NCI-H146 treated with DMSO at 0.1 percent for 48 hours (cell line): ENCODE measurements around the gene AP4S1.
"Not testable (repeated sequence)": the region's sequence is repeated elsewhere in the genome, so short reads cannot be mapped to it uniquely, and the experiment has no call there.

Experiments used
- DNase-seq: peaks from one replicate; lab custom pipeline; 2025; ENCODE audit not compliant: unreplicated experiment; lab: John Stamatoyannopoulos, UW

The AP4S1 gene

GRCh38 chr14:31080484-31080883 lies 55.0 kb downstream of the AP4S1 start:
- DNase-seq = no peak

GRCh38 chr14:31083781-31084180 lies 58.3 kb downstream of the AP4S1 start:
- no peak for DNase-seq

GRCh38 chr14:31084385-31084784 lies 58.9 kb downstream of the AP4S1 start:
- DNase-seq = no peak

GRCh38 chr14:31085027-31085426 lies 59.6 kb downstream of the AP4S1 start:
- no peak for DNase-seq

- not testable (repeated sequence) for DNase-seq
Observed at GRCh38 chr14:31086466-31086865, 61.0 kb downstream of the AP4S1 start.

- DNase-seq = peak; percentile 39
Observed at GRCh38 chr14:31090883-31091764, 65.7 kb downstream of the AP4S1 start.

GRCh38 chr14:31092160-31092708 lies 66.8 kb downstream of the AP4S1 start:
- DNase-seq = no peak

- DNase-seq = not testable (repeated sequence)
Observed at GRCh38 chr14:31093884-31094839, 68.7 kb downstream of the AP4S1 start.

- not testable (repeated sequence) for DNase-seq
Observed at GRCh38 chr14:31095817-31096216, 70.4 kb downstream of the AP4S1 start.

GRCh38 chr14:31096255-31096654 lies 70.8 kb downstream of the AP4S1 start:
- DNase-seq = no peak

GRCh38 chr14:31097081-31097480 lies 71.6 kb downstream of the AP4S1 start:
- DNase-seq = no peak

- no peak for DNase-seq
Observed at GRCh38 chr14:31106768-31107167, 81.3 kb downstream of the AP4S1 start.

GRCh38 chr14:31109257-31109656 lies 83.8 kb downstream of the AP4S1 start:
- no peak for DNase-seq

- no peak for DNase-seq
Observed at GRCh38 chr14:31110872-31111271, 85.4 kb downstream of the AP4S1 start.

GRCh38 chr14:31113794-31114193 lies 88.3 kb downstream of the AP4S1 start:
- DNase-seq = no peak

GRCh38 chr14:31118892-31119291 lies 93.4 kb downstream of the AP4S1 start:
- no peak for DNase-seq

GRCh38 chr14:31122098-31122611 lies 96.7 kb downstream of the AP4S1 start:
- no peak for DNase-seq

- DNase-seq = no peak
Observed at GRCh38 chr14:31122921-31123320, 97.5 kb downstream of the AP4S1 start.

GRCh38 chr14:31124197-31124596 lies 98.7 kb downstream of the AP4S1 start:
- no peak for DNase-seq

GRCh38 chr14:31125231-31125630 lies 99.8 kb downstream of the AP4S1 start:
- DNase-seq = no peak

- no peak for DNase-seq
Observed at GRCh38 chr14:31126680-31127079, 101.2 kb downstream of the AP4S1 start.
